Occipital lobe (tissue), 3 donors: Measurements from ENCODE around the gene CLEC4C. TPM values are rescaled to one million over a fixed set of nuclear protein-coding genes. Genes with fewer than 3 reads are reported as not detected.

ENCODE experiments used
- DNase-seq: peaks from one replicate; lab custom pipeline; 2025; lab: John Stamatoyannopoulos, UW
- small RNA-seq: library from RNA; depleted of rRNA; stranded (forward); fragments of <200 nt; gene quantifications from one replicate; pipeline ENCODE3, GENCODE V24; 2014
- total RNA-seq: library from RNA; depleted of rRNA; stranded (reverse); fragments of >200 nt; gene quantifications from one replicate; pipeline ENCODE4 v1.2.3, GENCODE V29; 2014

CLEC4C gene
- total RNA-seq, 1 donor from 2014 or later: not detected

GRCh38 chr12:7723926-7724325, 23.2 kb downstream of the CLEC4C start:
- no peak for DNase-seq

- no peak for DNase-seq
These were observed 27.0 kb downstream of the CLEC4C start for GRCh38 chr12:7719946-7720730.

GRCh38 chr12:7716381-7716780, 30.8 kb downstream of the CLEC4C start:
- no peak for DNase-seq

GRCh38 chr12:7712841-7713442, 34.2 kb downstream of the CLEC4C start:
- DNase-seq: no peak

DNA sequence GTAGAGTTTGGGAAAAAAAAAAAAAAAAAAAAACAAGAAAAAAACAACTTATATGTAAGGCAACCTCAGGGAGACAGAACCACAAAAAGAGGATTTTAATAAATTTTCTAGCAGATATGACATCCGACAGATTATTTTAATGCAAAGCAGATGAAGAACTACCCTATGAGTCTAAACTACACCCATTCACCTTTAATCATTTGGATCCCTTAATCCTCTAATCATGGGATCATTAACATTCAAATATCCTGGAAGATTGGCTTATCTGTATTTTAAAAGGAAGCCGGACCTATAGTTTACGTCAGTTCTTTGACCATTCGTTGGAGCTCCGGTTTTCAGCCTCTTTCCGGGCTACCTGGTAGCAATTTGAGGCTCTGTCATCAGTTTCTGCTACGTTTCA, 36.0 kb downstream of the CLEC4C start, which contains the start of gene DPPA3:
TSS of gene DPPA3 (plus strand) at position 301 of the 400 bp plus-strand sequence. CDS start 138 bp downstream, outside the sequence.
- no peak for DNase-seq

- DNase-seq: no peak
These were observed 37.1 kb downstream of the CLEC4C start for GRCh38 chr12:7709969-7710675.

DNA sequence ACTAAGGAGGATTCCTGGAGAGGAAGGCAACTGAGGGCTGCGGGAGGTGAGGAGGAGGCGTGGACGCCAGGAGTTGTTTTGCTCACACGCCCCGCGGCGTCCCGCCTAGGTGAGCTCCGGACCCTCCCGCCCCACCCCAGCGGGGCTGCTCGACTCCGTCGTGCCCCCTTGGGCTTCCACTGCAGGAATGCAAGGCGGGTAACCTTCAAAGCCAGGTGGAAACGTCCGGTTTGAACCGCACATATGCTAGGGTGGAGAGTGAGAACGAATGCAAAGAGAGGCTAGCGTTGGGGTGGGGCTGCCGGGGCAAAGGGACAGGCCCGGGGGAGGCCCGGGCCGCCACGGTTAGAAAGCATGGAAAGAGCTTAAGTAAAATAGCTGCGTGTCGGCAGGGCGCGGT, 41.3 kb downstream of the CLEC4C start:
- no peak for DNase-seq

GRCh38 chr12:7695566-7696197, 51.5 kb downstream of the CLEC4C start, which contains the start of gene GDF3:
Gene GDF3, minus strand, starts transcription at chr12:7695775. Its CDS starts 47 bp downstream, at chr12:7695728.
- DNase-seq: no peak

DNA sequence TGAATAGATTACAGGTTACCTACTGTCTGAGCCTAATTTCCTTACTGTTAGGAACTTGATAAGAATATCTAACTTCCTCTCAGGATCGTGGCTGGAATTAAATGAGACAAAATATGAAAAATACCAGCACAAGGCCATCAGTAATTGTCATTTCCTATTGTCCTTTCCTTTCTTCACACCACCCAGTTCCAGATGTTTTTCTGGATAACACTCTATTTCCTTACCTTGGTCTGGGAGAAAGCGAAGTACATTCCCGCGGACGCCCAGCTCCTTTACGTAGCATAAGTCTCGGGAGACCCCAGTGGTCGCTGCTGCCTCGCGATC, 52.0 kb downstream of the CLEC4C start:
- no peak for DNase-seq

GRCh38 chr12:7694556-7695236, 52.5 kb downstream of the CLEC4C start:
- DNase-seq: no peak

GRCh38 chr12:7693793-7694192, 53.4 kb downstream of the CLEC4C start:
- DNase-seq: no peak

GRCh38 chr12:7681535-7681934, 65.6 kb downstream of the CLEC4C start:
- DNase-seq: no peak

Small RNA genes within 50 kb of the gene (small RNA-seq; reads per million reads assigned to genes)
- gene RF00019: not detected

Other genes with a start within 250 kb of the CLEC4C start
- 1.4 TPM for gene CD163, start 243.6 kb downstream of the CLEC4C start, total RNA-seq
- gene APOBEC1, start 81.5 kb downstream of the CLEC4C start, total RNA-seq: not detected
- not detected for gene GDF3, start 51.6 kb downstream of the CLEC4C start, total RNA-seq
- gene DPPA3, start 35.9 kb downstream of the CLEC4C start, total RNA-seq: not detected
- gene NANOGNB, start 17.8 kb upstream of the CLEC4C start, total RNA-seq: not detected
- not detected for gene NANOG, start 42.0 kb upstream of the CLEC4C start, total RNA-seq
- gene SLC2A14, start 125.5 kb upstream of the CLEC4C start, total RNA-seq: not detected
- gene SLC2A3, start 188.8 kb upstream of the CLEC4C start, total RNA-seq: 57.1 TPM